Retinal pigment epithelial cell (primary cell): ENCODE measurements around the gene SAMD10.

ENCODE experiments used
- DNase-seq: peaks from one replicate; pipeline ENCODE4 v3.0.0-alpha.2; 2010; ENCODE audit warnings: low read depth
- H3K4me3 ChIP-seq: 2 replicates; pipeline ENCODE4 v1.5.1; 2011; ENCODE audit warnings: mild to moderate bottlenecking, low read length, control low read depth, moderate library complexity
- CTCF ChIP-seq: conservative IDR thresholded peaks from 2 replicates; pipeline ENCODE4 v1.5.1; 2011; ENCODE audit warnings: low read depth, low read length, control low read depth, inconsistent platforms

Gene SAMD10

GRCh38 chr20:63944078-63944941 lies 35.1 kb downstream of the SAMD10 start:
- TF ChIP-seq CTCF, result no peak
- H3K4me3 ChIP-seq, result no peak overlapping the region
- no peak for DNase-seq

GRCh38 chr20:63943808-63944077 lies 35.7 kb downstream of the SAMD10 start:
- no peak for TF ChIP-seq CTCF
- H3K4me3 ChIP-seq, result no peak overlapping the region
- no peak for DNase-seq

- no peak for TF ChIP-seq CTCF
- no peak overlapping the region for H3K4me3 ChIP-seq
- no peak for DNase-seq
These were observed 36.3 kb downstream of the SAMD10 start for GRCh38 chr20:63942969-63943807.

GRCh38 chr20:63942250-63942951 lies 37.0 kb downstream of the SAMD10 start:
- no peak for TF ChIP-seq CTCF
- H3K4me3 ChIP-seq, result no peak overlapping the region
- no peak for DNase-seq

GRCh38 chr20:63941282-63942081 lies 38.0 kb downstream of the SAMD10 start:
- TF ChIP-seq CTCF, result no peak
- no peak overlapping the region for H3K4me3 ChIP-seq
- DNase-seq, result no peak

- H3K4me3 ChIP-seq, result no peak overlapping the region
- no peak for DNase-seq
- TF ChIP-seq CTCF, result no peak
These were observed 38.8 kb downstream of the SAMD10 start for GRCh38 chr20:63940472-63941266.
